ENCODE results near the gene GADD45A.

Gene GADD45A

GRCh38 chr1:67690018-67690363 lies 5.0 kb downstream of the GADD45A start:
- DNase-seq: no peak

GRCh38 chr1:67690411-67690810 lies 5.4 kb downstream of the GADD45A start:
- no peak for DNase-seq

GRCh38 chr1:67691712-67692111 lies 6.7 kb downstream of the GADD45A start:
- DNase-seq: no peak

GRCh38 chr1:67695963-67696362 lies 11.0 kb downstream of the GADD45A start:
- DNase-seq: no peak

GRCh38 chr1:67696708-67697107 lies 11.7 kb downstream of the GADD45A start:
- no peak for DNase-seq

GRCh38 chr1:67700220-67700619 lies 15.2 kb downstream of the GADD45A start:
- no peak for DNase-seq

GRCh38 chr1:67700692-67701410 lies 15.8 kb downstream of the GADD45A start:
- DNase-seq: peak; percentile 17

- DNase-seq: no peak
Observed at GRCh38 chr1:67701876-67702275, 16.9 kb downstream of the GADD45A start.

GRCh38 chr1:67704351-67704750 lies 19.4 kb downstream of the GADD45A start:
- DNase-seq: no peak

GRCh38 chr1:67705735-67706453 lies 20.9 kb downstream of the GADD45A start:
- DNase-seq: no peak

GRCh38 chr1:67708606-67709005 lies 23.6 kb downstream of the GADD45A start:
- DNase-seq: no peak

- no peak for DNase-seq
Observed at GRCh38 chr1:67710417-67710816, 25.4 kb downstream of the GADD45A start.

GRCh38 chr1:67711158-67711854 lies 26.3 kb downstream of the GADD45A start:
- no peak for DNase-seq

- DNase-seq: no peak
Observed at GRCh38 chr1:67711855-67712212, 26.8 kb downstream of the GADD45A start.

- no peak for DNase-seq
Observed at GRCh38 chr1:67713057-67713846, 28.3 kb downstream of the GADD45A start.

GRCh38 chr1:67715819-67716218 lies 30.8 kb downstream of the GADD45A start:
- no peak for DNase-seq

- no peak for DNase-seq
Observed at GRCh38 chr1:67716800-67717199, 31.8 kb downstream of the GADD45A start.

GRCh38 chr1:67717876-67718275 lies 32.9 kb downstream of the GADD45A start:
- no peak for DNase-seq

- no peak for DNase-seq
Observed at GRCh38 chr1:67719329-67720196, 34.6 kb downstream of the GADD45A start.

GRCh38 chr1:67721112-67721511 lies 36.1 kb downstream of the GADD45A start:
- no peak for DNase-seq

- no peak for DNase-seq
Observed at GRCh38 chr1:67721650-67722291, 36.8 kb downstream of the GADD45A start.

Data from activated CD4-positive, alpha-beta T cell treated with anti-CD3 and anti-CD28 coated beads, Interleukin-2, Interleukin-6, amounts not matched to agents 100 ng/mL and 50 ng/mL, durations not matched to agents 16 hours and 8 hours (primary cell).